Measurements from ENCODE around the gene XCR1. TPM values are rescaled to one million over a fixed set of nuclear protein-coding genes. Genes with fewer than 3 reads are reported as not detected.

Gene XCR1
- total RNA-seq, 4 donors from 2014 or later: 0.07 to 0.15 TPM; not detected in 2

DNA sequence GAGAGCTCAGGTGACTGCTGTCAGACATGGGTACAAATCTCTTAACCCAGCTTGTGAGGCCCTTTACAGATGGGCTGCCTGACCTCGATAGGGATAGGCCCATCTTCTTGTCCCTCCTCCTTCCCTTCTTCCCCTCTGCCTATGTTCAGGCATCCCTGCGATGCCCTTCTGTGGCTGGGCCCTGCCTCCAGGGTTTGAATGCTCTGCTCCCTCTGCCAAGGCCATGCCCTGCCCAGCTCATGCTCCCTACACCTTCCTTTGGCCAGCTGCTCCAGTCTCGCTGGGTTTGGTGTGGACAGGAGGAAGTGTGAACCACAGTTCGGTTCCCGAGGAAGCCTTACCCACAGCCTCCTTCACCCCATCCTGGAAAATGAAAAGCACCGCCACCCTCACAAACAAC lies 35.9 kb downstream of the XCR1 start:
- H3K36me3 ChIP-seq: no peaks in the 10 kb centered on the region
- TF ChIP-seq POLR2A (IDR thresholded peaks at IDR 0.05) (no peak), CTCF (IDR thresholded peaks at IDR 0.05) (no peak)
- no peaks in the 10 kb centered on the region for H3K27me3 ChIP-seq
- no peak for DNase-seq
- no peak overlapping the region for H3K4me3 ChIP-seq
- no peaks in the 10 kb centered on the region for H3K9me3 ChIP-seq
- intact Hi-C loops (cut with DNase I; ENCODE audit: low total_unique reads): no loop called here
- peak overlapping the region; percentile 53 to 94 for H3K27ac ChIP-seq
- peaks cover 28 to 39% of the 10 kb centered on the region in 2 donors for H3K4me1 ChIP-seq

- Histone ChIP-seq H3K4me3 (no peak overlapping the region), H3K27me3 (no peaks in the 10 kb centered on the region), H3K36me3 (no peaks in the 10 kb centered on the region), H3K27ac (peak overlapping the region; percentile 72 to 96), H3K9me3 (no peaks in the 10 kb centered on the region), H3K4me1 (peaks cover 33 to 49% of the 10 kb centered on the region in 2 donors)
- no peak for DNase-seq
- no peak for TF ChIP-seq POLR2A (IDR thresholded peaks at IDR 0.05)
- no peak for TF ChIP-seq CTCF (IDR thresholded peaks at IDR 0.05)
- intact Hi-C loops (cut with DNase I; ENCODE audit: low total_unique reads): no loop called here
Measured at GRCh38 chr3:45990181-45990580, 37.1 kb downstream of the XCR1 start.

GRCh38 chr3:45988804-45989203 lies 38.5 kb downstream of the XCR1 start:
- no peaks in the 10 kb centered on the region for H3K27me3 ChIP-seq
- no peaks in the 10 kb centered on the region for H3K36me3 ChIP-seq
- TF ChIP-seq CTCF (IDR thresholded peaks at IDR 0.05): no peak
- H3K4me1 ChIP-seq: peaks cover 43 to 59% of the 10 kb centered on the region in 2 donors
- DNase-seq: peak in 1 of 2 donors; percentile 30
- H3K4me3 ChIP-seq: no peak overlapping the region
- peak overlapping the region; percentile 72 to 96 for H3K27ac ChIP-seq
- intact Hi-C loops (cut with DNase I; ENCODE audit: low total_unique reads): no loop called here
- no peaks in the 10 kb centered on the region for H3K9me3 ChIP-seq

GRCh38 chr3:45988362-45988761 lies 38.9 kb downstream of the XCR1 start:
- Histone ChIP-seq H3K4me1 (peaks cover 43 to 57% of the 10 kb centered on the region in 2 donors), H3K9me3 (no peaks in the 10 kb centered on the region), H3K27me3 (no peaks in the 10 kb centered on the region), H3K36me3 (no peaks in the 10 kb centered on the region), H3K27ac (peak overlapping the region; percentile 72 to 96), H3K4me3 (no peak overlapping the region)
- TF ChIP-seq CTCF (IDR thresholded peaks at IDR 0.05): no peak
- TF ChIP-seq POLR2A (IDR thresholded peaks at IDR 0.05): no peak
- peak in 1 of 2 donors; percentile 42 for DNase-seq
- intact Hi-C loops (cut with DNase I; ENCODE audit: low total_unique reads): no loop called here

GRCh38 chr3:45987368-45988291 lies 39.7 kb downstream of the XCR1 start:
- no peaks in the 10 kb centered on the region for H3K36me3 ChIP-seq
- peaks cover 43 to 49% of the 10 kb centered on the region in 2 donors for H3K4me1 ChIP-seq
- H3K27me3 ChIP-seq: no peaks in the 10 kb centered on the region
- intact Hi-C loops (cut with DNase I; ENCODE audit: low total_unique reads): no loop called here
- DNase-seq: peak; percentile 64 to 68
- no peaks in the 10 kb centered on the region for H3K9me3 ChIP-seq
- H3K4me3 ChIP-seq: no peak overlapping the region
- peak overlapping the region; percentile 72 to 96 for H3K27ac ChIP-seq
- TF ChIP-seq CTCF (IDR thresholded peaks at IDR 0.05): no peak
- no peak for TF ChIP-seq POLR2A (IDR thresholded peaks at IDR 0.05)
